COLO829 (cell line): ENCODE measurements around the gene SOCS2.
A peak's percentile ranks its signal among the peaks of the same experiment; 100 is the strongest.
"Not testable (repeated sequence)": the region's sequence is repeated elsewhere in the genome, so short reads cannot be mapped to it uniquely, and the experiment has no call there.

Source experiments
- DNase-seq: peaks from one replicate; pipeline ENCODE4 v3.0.0; 2012; ENCODE audit warnings: low spot score

Gene SOCS2, protein sequence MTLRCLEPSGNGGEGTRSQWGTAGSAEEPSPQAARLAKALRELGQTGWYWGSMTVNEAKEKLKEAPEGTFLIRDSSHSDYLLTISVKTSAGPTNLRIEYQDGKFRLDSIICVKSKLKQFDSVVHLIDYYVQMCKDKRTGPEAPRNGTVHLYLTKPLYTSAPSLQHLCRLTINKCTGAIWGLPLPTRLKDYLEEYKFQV

DNA sequence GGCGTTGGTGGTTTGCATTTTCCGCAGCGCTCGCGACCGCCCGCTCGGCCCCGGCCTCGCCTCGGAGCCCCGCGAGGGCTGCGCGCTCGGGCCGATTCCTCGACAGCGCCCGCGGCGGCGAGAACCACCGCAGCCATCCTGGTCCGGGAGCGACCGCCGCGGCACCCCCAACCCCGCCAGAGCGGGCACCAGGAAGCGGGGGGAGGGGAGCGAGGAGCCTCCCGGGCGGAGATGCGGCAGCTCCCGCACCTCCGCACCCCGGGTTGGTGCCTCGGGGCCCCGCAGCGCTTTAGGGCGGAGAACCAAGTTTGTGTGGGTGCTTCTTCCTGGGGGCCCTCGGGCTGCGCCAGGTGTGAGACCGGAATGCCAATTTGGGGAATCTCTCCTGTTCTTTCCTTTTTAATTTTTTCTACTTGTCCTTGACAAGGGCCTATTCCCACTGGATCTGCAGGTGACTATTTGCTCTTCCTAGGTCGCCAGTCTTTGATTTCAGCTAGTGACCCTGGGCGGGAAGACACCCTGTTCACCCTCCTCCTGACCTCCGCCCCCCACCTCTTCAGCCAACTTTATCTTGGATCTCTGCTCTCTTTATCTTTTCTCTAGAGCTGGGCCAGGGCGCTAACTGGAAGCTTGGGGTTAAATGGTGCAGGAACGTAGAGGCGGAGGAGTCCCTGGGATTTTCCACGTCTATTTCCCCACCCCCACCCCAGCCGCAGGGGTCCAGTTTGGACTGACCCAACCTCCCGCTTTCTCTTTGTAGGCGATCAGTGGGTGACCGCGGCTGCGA lies at the start of gene SOCS2:
TSS of gene SOCS2 (plus strand) at position 751 of the 787 bp plus-strand sequence. CDS start 223 bp downstream, outside the sequence.
- DNase-seq = no peak

DNA sequence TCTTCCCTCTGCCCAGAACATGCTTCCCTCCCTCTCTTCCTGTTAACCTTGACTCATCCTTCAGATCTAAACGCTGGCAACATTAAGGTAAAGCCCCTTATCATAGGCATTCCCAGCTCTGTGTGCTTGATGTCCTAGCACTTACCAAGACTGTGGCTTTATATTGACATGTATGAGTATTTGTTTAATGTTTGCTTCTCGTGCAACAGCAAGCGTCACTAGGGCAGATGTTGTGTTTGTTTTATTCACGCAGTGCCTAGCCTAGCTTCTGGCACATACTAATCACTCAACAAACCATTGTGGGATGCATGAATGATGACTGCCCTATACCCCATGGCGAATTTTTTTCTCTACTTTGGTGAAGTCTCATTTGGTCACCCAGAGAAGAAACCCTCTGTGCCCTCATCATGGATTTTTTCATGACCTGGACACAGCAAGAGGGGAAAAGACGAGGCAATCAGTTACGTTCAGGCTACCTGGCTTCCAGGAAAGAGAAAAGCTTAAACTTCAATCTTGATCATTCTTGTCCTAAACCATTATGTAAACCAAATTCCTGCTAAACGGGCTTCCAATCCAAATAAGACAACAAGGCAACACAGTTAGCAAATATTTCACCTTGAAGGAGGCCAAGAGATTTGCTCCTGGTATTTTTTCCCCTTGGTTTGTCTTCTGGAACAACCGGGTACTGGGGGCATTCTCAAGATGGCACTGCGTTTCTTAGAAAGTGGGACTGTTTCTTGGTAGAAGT lies 47.9 kb upstream of the SOCS2 start:
- no peak for DNase-seq

DNA sequence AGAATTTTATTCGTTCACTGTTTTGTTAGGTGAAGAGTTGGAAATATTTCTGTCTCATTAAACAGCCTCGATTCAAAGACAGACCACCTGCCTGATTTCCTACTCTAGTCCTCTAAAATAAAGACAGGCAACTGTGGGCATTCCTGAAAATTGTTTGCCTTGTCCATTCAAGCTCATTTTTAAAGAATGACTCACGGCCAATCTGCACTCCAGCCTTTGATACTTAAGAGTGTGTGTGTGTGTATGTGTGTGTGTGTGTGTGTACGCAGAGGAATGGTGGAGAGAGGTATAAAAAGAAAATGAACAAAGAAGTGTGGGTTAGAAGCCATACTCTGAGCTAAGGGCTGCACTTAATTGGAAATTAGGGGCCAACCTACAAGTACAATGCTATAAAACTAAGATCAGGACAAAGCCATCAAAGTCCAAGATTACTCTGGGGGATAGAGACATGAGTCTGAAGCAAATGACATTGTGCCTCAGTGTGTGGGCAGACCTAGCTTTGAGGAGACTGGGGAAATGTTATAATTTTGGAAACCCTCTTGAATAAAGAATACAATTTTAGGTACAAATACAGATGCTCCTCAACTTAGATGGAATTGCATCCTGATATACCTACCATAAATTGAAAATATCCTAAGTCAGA lies 45.6 kb upstream of the SOCS2 start:
- DNase-seq = peak; percentile 56

DNA sequence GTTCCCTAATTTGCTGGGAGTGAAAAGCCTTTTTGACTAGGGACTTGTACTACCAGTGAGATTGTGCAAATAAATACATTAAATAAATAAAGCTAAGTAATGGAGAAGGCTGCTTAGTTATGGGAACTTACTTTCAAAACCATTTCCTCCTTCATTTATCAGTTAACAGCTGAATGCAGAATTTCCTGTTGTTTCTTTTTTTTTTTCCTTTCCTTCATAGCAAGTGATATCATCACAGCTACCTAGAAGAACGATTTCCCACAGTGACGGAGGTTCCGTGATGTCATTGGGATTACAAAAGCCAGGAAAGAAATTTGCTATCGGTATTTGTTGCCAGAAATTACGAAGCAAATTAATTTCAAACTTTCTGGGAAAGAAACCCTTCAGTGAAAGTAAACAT lies 42.1 kb upstream of the SOCS2 start:
- DNase-seq = no peak

DNA sequence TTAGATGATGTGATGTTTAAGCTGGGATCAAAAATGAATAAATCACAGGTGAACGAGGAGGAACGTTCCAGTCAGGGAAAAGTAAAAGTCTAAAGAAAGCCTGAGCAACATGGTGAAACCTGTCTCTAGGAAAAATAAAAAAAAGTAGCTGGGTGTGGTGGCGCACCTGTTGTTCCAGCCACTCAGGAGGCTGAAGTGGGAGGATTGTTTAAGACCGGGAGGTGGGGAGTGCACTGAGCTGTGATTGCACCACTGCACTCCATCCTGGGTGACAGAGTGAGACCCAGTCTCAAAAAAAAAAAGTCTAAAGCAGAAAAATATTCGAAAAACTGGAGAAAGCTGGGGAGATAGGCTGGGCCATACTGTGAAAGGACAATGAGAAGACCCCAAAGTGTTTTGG lies 39.2 kb upstream of the SOCS2 start:
- DNase-seq = no peak

DNA sequence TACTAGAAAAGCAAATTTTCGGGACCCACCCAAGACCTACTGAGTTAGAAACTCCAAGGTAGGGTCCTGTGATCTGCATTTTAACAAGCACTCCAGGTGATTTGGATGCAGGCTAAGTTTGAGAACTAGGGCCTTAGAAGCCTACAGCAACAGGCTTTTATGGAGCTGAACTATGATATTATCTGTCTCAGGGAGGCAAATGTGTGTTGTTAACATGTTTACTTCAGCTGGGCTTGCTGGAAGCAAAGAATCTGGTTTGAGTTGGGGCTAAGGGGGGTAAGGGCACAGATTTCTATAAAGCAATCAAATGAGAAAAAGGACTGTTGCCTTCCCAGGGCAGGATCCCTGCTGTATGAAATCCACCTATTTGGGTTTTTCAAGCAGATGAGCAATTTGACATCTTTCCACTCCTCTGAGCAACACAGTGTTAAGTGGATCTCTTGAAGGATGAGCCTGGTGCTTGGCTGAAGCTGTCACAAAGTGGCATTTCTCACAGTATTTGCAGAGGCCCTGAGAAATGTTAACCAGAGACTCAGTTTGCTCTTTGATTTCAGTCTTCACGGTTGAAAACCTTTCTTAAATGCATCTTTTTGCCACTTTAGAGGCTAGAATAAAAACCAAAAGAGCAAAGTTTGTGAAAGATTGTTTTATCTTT lies 36.2 kb upstream of the SOCS2 start:
- DNase-seq = no peak

DNA sequence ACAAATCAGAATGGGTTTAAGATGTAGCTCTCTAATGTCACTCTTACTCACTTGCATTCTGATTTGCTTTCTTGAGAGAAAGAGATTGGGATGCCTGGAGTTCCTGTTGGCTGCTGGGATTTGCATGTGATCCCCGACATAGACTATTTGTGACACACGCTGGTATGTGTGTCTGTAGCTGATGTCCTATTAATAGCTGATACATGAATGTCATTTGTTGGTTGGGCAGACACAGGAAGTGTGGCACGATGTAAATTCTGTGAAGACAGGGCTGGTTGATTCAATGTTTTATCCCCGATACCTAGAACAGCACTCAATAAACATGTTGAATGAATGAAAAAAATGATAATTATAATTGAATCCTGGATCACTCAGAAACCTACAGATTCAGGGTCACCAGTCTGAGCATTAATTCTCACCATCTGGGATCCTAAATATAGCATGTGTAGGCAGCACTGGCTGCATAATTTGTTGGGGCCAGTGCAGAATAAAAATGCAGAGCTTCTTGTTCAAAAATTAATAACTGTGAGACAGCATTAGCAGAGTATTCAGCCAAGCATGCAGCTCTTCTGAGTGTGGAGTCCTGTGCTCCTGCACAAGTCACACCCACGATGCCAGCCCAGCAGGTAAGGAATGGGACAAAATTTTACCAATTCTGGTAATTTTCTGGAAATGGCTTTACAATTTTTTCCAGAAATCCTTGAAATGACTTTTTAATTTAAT lies 35.5 kb upstream of the SOCS2 start:
- DNase-seq = no peak

DNA sequence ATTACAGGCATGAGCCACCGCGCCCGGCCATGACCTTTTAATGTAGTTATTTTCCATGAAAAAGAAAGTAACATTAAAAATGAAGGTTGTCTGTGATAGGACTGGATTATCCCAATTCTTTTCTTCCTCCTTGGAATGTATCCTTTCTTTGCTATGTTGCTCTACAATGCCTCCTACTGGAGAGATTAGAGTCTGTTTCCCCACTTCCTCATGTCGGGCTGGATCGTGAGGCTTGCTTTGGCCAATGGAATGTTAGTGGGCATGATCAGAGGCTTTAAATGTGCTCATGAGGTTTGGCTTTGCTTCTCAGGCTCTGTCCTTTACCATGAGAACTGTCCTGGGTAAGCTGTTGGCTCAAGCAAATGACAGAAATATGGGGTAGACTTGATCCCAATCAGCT lies 34.7 kb upstream of the SOCS2 start:
- no peak for DNase-seq

DNA sequence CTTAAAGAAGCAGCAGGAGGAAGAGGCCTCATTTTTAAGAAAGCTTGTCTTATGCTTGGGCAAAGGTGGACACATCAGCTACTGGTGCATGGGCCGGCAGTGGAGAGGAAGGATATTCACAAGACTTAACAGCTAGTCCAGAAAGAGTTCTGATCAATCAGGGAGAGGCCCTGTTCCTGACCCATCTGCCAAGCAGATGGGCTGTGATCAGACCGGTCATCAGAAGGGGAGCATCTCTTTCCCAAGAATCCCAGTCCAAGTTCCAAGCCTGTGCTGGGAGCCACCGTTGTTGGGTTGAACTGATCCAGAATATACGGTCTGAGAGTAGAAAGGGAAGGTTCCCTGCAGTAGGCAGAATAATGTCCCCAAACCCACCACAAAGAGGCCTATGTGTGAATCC lies 32.7 kb upstream of the SOCS2 start:
- DNase-seq = no peak

DNA sequence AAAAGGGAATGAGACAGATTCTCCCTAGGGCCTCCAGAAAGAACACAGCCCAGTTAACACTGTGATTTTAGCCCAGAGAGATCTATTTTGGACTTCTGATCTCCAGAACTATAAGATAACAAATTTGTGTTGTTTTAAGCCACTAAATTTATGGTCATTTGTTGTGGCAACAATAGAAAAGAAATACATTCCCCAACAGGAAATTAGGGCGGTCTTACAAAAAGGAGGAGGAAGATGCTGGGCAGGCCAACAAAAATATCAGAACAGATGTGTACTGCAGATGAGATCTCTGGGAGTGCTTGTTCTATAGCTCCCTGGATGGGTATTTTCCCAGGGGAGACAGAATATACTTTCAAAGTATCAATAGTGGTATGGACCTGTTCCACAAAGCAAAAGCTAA lies 32.0 kb upstream of the SOCS2 start:
- no peak for DNase-seq

DNA sequence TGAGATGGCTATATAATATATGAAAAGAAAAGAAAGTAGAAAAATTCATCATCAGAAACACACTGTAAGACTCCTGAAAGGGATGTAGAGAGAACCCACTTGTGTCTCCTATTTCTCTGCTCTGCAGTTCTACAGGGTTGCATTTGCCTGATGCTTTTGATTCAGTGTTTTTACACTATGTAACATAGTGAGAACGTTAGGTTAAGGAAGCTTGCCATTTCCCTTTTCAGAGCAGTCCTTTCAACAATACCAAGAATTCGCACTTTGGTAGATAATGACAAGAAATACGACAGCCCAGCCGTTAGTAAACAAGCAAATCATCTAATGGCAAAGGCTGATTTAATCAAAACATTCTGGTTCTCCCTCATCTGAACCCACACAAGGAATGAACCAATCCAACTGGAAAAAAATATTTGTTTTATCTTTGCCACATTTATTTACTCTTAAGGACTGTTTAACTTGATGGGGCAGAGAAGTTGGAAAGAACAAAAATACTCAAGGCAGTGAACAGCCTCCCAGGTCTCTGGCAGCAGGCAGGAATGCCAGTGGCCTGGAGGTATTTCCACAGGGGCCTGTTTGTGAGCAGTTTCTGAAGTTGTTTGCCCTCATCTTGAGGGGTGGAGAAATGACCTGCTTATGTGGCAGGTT lies 30.8 kb upstream of the SOCS2 start:
- no peak for DNase-seq

DNA sequence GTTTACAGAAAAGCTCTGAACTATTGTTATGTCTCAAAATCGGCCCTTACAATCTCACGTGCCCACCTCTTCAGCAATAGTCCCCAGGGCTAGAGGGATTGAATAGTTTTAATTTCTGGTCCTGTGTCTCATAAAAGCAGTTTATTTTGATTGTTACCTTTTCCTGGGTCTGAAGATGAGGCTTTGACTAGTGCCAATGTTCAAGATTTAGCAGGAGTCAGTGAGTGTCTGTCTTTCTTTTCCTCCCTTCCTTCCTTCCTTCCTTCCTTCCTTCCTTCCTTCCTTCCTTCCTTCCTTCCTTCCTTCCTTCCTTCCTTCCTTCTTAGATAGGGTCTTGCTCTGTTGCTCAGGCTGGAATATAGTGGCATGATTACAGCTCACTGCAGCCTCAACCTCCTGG lies 24.7 kb upstream of the SOCS2 start:
- DNase-seq = no peak

DNA sequence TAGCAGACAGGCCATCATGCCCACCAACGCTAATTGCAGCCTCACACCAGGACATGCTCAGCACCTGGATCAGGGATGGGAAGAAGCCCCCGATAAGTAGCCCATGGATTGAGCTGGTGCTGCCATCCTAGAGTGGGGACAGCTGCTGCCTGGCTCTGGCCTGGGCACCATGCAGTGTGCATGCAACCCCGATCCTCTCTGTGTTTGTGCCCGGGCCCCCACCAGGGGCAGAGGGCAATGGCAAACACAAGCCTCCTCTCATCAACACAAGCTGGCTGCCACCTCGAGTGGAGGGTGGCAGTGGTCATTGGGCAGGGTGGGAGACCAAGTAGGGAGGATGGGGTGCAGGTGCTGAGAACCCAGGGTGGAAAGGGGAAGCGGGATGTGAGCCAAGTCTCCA lies 23.3 kb upstream of the SOCS2 start:
- DNase-seq = no peak

DNA sequence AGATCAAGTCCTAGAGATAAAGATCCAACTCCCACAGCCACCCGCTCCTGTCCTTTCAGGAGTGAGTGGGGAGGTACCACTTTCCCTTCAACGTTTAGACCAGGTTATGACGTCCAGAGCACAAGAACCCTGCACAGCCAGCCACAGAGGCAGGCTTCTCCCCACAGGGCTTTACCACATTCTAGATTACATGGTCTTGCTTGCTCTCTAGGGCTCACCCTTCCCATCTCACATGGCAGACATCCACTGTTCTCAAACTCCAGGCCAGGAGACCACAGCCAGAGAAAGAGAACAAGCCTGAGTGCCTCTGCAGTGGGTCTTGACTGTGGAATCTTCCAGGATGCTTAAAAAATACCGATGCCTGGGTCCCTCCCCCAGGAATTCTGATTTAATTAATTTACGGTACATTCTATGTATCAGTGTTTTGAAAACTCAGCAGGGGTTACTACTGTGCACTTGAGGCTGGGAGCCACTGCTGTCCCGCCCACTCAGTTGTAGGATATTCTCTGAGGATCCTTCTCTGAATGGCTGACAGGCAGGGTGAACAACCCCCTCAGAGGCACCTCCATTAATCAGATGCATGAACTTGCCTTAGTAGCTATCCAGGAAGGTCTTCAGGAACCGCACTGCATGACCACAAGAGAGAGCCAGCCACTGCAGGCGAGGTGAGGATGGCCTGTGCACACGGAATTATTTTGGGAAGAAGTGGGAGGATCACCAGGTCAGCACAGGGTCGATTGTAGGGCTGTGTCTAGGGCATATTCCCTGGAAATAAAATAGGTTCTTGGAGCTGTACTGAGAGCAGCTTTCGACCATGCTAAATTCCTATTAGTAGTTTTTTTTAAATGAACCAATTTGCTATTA lies 21.5 kb upstream of the SOCS2 start:
- no peak for DNase-seq

DNA sequence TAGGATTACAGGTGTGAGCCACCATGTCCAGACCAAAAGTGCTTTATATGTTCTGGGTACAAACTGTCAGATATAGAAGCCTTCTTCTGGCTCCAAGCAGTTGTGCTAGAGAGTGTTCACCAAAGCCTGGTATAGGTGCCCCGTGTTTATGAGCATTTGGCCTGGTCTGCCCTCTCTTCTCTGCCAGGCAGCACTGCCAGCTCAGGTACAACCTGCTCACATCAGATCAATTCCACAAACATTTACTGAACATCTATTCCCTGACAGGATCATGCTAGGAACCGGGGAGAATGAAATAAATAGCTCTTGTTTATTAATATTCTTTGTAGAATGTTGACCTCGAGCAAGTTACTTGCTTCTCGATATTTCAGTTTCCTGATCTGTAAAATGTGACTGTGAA lies 20.0 kb upstream of the SOCS2 start:
- no peak for DNase-seq

DNA sequence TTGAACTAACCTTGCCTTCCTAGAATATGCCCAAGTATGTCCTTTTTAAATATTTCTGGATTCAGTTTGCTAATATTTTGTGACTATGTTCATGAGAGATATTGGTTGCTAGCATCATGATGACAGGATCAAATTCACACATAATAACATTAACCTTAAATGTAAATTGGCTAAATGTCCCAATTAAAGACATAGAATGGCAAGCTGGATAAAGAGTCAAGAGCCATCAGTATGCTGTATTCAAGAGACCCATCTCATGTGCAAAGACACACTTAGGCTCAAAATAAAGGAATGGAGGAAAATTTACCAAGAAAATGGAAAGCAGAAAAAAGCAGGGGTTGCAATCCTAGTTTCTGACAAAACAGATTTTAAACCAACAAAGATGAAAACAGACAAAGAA lies 14.6 kb upstream of the SOCS2 start:
- DNase-seq = not testable (repeated sequence)

DNA sequence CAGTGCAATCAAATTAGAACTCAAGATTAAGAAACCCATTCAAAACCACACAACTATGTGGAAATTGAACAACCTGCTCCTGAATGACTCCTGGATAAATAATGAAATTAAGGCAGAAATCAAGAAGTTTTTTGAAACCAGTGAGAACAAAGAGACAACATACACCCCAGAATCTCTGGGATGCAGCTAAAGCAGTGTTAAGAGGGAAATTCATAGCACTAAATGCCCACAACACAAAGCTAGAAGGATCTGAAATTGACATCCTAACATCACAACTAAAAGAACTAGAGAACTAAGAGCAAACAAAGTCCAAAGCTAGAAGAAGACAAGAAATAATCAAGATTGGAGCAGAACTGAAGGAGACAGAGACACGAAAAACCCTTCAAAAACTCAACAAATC lies 13.8 kb upstream of the SOCS2 start:
- not testable (repeated sequence) for DNase-seq

DNA sequence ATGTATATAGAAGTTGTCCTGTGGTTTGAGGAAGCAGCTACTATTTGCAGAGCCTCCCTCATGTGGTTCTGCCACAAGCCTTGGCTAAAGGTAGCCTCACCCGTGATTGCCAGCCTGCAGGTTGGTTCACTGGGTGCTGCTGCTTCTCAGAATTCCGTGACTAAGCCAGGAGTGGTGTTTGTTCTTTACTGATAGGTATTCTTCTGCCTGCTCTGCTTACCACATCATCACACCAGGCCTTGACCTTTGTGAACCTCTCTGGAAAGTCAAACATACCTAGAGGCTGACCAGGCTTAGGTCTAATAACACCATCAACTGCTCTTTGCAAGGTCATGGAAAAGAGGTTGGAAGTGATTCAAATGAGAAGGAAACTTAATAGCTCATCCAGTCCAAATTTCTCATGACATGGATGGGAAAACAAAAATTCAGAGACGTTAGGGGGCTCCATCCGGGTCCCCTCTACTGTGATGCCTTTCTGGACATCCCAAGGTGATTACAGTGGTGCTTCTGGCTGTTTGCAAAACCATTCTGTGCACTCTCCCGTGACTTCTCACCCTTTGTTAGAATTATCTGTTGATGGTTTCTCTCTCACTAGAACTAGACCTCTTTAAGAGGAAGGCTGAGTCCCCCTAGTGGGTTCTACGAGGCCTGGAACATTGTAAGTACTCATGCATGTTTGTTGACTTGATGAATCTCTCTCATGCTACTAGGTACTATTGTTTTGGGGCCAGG lies 8.5 kb upstream of the SOCS2 start:
- no peak for DNase-seq

DNA sequence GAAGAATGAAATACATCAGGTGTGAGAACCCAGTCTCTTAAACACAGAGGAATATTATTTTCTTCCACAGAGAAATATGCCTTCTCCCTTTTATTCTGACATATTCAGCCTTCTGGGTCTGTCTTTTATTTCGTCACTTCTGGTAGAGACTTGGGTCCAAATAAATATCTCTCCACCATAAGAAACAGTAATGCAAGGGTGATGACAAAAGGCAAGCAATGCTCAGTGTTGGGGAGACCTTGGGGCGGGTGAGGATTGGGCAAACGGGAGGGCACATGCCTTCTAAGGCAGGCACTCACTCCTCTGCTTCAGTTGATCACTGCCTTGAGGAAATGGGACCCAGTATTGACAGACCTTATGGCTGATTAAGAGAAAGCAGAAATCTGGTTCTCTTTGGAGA lies 6.7 kb upstream of the SOCS2 start:
- no peak for DNase-seq
